Transverse colon (tissue), 4 donors: ENCODE measurements around the gene ARAP1. TPM values are rescaled to one million over a fixed set of nuclear protein-coding genes. Genes with fewer than 3 reads are reported as not detected.

Experiments used
- DNase-seq: peaks from one replicate; pipeline ENCODE4 v3.0.0-alpha.2; 2019
- H3K27ac ChIP-seq, 4 donors: fragments of 200-600 bp; sonication (generic); 2 replicates each; pipeline ENCODE4 v1.5.1; 2016 to 2018; ENCODE audit warnings: inconsistent platforms in 4 of 4
- H3K27me3 ChIP-seq: fragments of 200-600 bp; sonication (generic); 2 replicates; pipeline ENCODE4 v1.5.1; 2017; ENCODE audit warnings: inconsistent platforms
- H3K36me3 ChIP-seq, 4 donors: fragments of 200-600 bp; sonication (generic); 2 replicates each; pipeline ENCODE4 v1.5.1; 2017 to 2019; ENCODE audit warnings: inconsistent platforms in 4 of 4
- H3K4me1 ChIP-seq, 4 donors: fragments of 200-600 bp; sonication (generic); 2 replicates each; pipeline ENCODE4 v1.5.1; 2017 to 2020; ENCODE audit warnings: inconsistent platforms in 4 of 4
- H3K4me3 ChIP-seq, 4 donors: fragments of 200-600 bp; sonication (generic); 1 replicate in 1 of 4; 2 replicates in 3 of 4; pipeline versions ENCODE4 v1.5.1 to v1.6.1; 2017 to 2019; ENCODE audit warnings: inconsistent platforms in 4 of 4
- H3K9me3 ChIP-seq, 2 donors: fragments of 200-600 bp; sonication (generic); 2 replicates each; pipeline ENCODE4 v1.5.1; 2017 to 2019; ENCODE audit warnings: inconsistent platforms in 2 of 2
- EP300 ChIP-seq: sonication (generic); formaldehyde crosslinking; IDR thresholded peaks from one replicate; pipeline ENCODE4 v1.6.1; 2017; ENCODE audit warnings: antibody characterized with exemption, low read depth
- POLR2A ChIP-seq: fragments of 450-650 bp; IDR thresholded peaks from one replicate; pipeline ENCODE4 v1.6.1; 2016; ENCODE audit warnings: antibody characterized with exemption, mild to moderate bottlenecking, moderate library complexity
- POLR2AphosphoS5 ChIP-seq, 3 donors: sonication (generic); formaldehyde crosslinking; IDR thresholded peaks; one replicate each; pipeline ENCODE4 v1.6.1; 2016; ENCODE audit warnings: antibody characterized with exemption in 3 of 3
- WGBS, 2 donors: methylation state at CpG; one replicate each; pipeline ENCODE4 v1.1.5; 2018; ENCODE audit warnings: low coverage in 1 of 2; 5-methylcytosine and 5-hydroxymethylcytosine counted together
- in situ Hi-C, 4 donors: fragments of 200-750 bp; cut with MboI; loops; one replicate each; pipeline versions ENCODE4 v1.15.0 to v1.15.1; 2017; ENCODE audit warnings: low sequenced_read_pairs in 3 of 4, low pct_ligation_motif_present in 1 of 4, low pct_unique_long_range_greater_than_20kb in 1 of 4
- intact Hi-C: fragments of 100-400 bp; cut with DNase I; formaldehyde crosslinking; loops from one replicate; pipeline ENCODE4 v1.15.1; 2023; ENCODE audit warnings: low total_unique reads
- total RNA-seq, 4 donors: library from RNA; depleted of rRNA; stranded (reverse); fragments of >200 nt; gene quantifications; one replicate each; pipeline ENCODE4 v1.1.0, GENCODE V29; 2016
- TF ChIP-seq, protein P1 (sequence below), 5 experiments: fragments of 200-600 bp in 3 of 5; fragments of 450-650 bp in 2 of 5; sonication (generic) in 3 of 5; IDR thresholded peaks; 1 replicate in 2 of 5; 2 replicates in 3 of 5; pipeline ENCODE4 v1.5.1; 2016 to 2017; ENCODE audit warnings: antibody characterized with exemption in 5 of 5, inconsistent platforms in 3 of 5, mild to moderate bottlenecking in 2 of 5, moderate library complexity in 1 of 5

Gene ARAP1
- total RNA-seq, 4 donors from 2014 or later: 99.4 to 233 (median 108) TPM

DNA sequence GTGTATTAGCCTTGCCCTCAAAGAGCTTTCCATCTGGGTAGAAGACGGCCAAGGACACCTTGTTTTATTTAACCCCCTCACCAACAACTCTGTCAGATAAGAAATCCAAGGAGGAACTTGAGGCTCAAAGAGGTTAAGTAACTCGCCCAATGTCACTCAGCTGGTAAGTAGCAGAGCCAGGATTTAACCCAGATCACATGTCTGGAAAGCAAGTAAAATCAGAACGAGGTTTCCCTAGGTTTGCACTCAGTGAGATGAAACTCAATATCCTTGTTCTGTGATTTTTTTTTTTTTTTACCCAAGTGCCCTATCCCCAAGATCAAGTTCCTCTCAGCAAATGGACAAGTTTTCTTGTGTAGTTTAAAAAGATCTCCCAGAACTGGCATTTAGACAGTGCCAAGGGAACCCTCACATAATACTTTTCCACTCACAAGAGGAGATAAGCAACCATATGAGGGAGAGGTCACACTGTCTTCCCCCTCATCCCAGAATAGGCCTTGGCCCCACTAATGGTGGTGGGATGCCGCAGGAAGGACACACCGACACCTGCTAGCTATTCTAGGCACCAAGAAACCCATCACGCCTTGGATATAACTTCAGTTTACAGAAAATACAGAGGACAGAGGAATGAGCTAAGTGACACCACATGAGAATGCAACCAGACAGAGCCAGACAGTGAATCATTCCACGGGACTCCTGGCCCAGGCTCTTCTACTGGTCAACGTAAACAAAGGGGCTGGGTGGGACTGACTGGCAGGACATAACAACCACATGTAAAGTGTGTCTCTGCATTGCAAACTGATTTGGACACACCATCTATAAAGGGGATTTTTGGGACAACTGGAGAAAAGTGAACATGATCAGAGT is 8.6 kb upstream of the ARAP1 start:
- intact Hi-C loops (no loop called here), in situ Hi-C loops (no loop called here)
- H3K4me3 ChIP-seq: no peak overlapping the region
- no peak for DNase-seq
- TF ChIP-seq POLR2A (no peak), POLR2AphosphoS5 (IDR thresholded peaks at IDR 0.05) (no peak), EP300 (no peak)
- TF ChIP-seq, protein P1, sequence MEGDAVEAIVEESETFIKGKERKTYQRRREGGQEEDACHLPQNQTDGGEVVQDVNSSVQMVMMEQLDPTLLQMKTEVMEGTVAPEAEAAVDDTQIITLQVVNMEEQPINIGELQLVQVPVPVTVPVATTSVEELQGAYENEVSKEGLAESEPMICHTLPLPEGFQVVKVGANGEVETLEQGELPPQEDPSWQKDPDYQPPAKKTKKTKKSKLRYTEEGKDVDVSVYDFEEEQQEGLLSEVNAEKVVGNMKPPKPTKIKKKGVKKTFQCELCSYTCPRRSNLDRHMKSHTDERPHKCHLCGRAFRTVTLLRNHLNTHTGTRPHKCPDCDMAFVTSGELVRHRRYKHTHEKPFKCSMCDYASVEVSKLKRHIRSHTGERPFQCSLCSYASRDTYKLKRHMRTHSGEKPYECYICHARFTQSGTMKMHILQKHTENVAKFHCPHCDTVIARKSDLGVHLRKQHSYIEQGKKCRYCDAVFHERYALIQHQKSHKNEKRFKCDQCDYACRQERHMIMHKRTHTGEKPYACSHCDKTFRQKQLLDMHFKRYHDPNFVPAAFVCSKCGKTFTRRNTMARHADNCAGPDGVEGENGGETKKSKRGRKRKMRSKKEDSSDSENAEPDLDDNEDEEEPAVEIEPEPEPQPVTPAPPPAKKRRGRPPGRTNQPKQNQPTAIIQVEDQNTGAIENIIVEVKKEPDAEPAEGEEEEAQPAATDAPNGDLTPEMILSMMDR (IDR thresholded peaks at IDR 0.05): no peak
- 38 to 79% methylated on average over 3 to 8 of the region's 8 CpGs for WGBS, 2 donors
- H3K9me3 ChIP-seq: no peaks in the 10 kb centered on the region
- H3K27me3 ChIP-seq: no peaks in the 10 kb centered on the region
- H3K27ac ChIP-seq: no peak overlapping the region
- H3K36me3 ChIP-seq: peaks cover 0 to 7% (median 0%) of the 10 kb centered on the region in 4 donors
- H3K4me1 ChIP-seq: peaks cover 0 to 8% (median 2%) of the 10 kb centered on the region in 4 donors

DNA sequence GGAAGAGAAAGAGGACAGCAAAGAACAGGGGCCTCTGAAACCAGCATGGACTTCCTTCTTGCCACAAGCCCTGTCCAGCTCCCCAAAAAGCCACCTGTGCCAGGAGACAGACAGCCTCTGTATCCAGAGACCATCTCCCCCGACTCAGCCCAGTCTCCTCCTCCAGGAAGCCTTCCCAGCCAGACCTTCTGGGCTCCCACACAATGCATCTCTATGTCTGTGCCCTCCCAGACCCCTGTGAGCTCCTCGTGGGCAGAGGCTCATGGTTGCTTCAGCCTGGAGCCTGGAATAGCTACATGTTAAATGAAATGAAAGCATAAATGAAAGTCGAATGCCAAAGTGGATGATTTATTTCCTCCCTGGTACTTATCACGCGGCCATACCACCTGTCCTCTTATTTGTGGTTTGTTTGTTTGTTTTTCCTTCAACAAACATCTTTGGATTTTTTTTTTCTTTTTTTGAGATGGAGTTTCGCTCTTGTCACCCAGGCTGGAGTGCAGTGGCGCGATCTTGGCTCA is 7.3 kb upstream of the ARAP1 start:
- intact Hi-C loops: no loop called here
- TF ChIP-seq EP300 (no peak), POLR2AphosphoS5 (IDR thresholded peaks at IDR 0.05) (no peak), POLR2A (no peak)
- TF ChIP-seq, protein P1 (IDR thresholded peaks at IDR 0.05): no peak
- Histone ChIP-seq H3K4me3 (no peak overlapping the region), H3K27ac (no peak overlapping the region), H3K4me1 (peaks cover 0 to 5% (median 2%) of the 10 kb centered on the region in 4 donors), H3K9me3 (no peaks in the 10 kb centered on the region), H3K36me3 (peaks cover 0 to 7% (median 0%) of the 10 kb centered on the region in 4 donors), H3K27me3 (no peaks in the 10 kb centered on the region)
- no peak for DNase-seq
- WGBS, 2 donors: 55 to 63% methylated on average over 5 to 8 of the region's 8 CpGs
- in situ Hi-C loops: no loop called here

DNA sequence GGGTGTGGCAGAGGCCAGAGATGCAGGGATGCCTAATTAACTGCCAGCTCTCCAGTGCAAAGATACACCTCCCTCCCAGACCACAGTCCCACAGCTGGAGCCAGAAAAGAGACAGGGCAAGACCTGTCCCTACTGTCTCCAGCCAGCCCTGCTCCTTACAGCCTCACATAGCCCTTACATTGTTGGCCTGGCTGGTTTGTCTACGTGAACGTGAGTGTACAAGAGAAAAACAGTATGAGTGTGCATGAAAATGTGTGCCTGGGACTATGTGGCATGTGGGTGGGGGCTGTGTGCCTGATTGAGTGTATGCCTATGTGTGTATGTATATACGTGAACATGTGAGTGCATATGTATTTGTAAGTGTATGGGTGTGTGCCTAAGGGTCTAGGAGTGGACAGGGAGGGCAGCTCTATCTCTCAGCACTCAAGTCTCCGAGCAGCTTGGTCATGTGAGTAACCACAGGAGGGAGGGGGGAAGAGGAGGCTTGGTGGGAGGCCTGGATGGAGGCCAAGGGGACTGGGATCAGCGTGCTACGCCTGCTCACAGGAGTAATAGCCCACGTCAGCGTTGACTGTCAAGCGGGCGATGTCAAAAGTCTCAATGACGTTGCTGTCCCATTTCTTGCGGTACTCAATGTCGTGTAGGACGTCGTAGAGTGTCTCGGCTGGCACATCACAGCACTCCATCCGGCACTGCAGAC is 6.6 kb upstream of the ARAP1 start:
- intact Hi-C loops (no loop called here), in situ Hi-C loops (no loop called here)
- Histone ChIP-seq H3K27ac (no peak overlapping the region), H3K9me3 (no peaks in the 10 kb centered on the region), H3K36me3 (peaks cover 0 to 7% (median 0%) of the 10 kb centered on the region in 4 donors), H3K27me3 (no peaks in the 10 kb centered on the region), H3K4me3 (no peak overlapping the region), H3K4me1 (no peaks in the 10 kb centered on the region)
- DNase-seq: no peak
- TF ChIP-seq EP300 (no peak), POLR2AphosphoS5 (IDR thresholded peaks at IDR 0.05) (peak in 1 of 3 donors; percentile 29)
- 52 to 66% methylated on average over 2 to 17 of the region's 17 CpGs for WGBS, 2 donors

DNA sequence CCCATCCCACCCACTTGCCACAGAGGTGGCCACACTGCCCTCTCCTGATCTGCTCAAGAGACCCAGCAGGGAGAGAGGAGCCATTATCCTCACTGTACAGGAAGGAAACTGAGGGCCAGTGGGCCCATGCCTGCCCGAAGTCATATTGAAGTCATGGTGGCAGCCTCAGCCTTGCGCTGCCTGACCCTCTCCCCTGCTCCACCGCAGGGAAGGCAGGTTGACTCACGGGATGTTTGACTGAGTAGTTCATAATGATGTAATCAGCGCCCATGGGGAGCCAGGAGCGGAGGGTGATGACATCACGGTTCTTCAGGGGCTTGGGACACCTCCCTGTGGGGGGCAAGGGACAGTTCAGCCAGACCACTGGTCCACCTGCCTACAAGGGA is 6.1 kb upstream of the ARAP1 start:
- peaks cover 0 to 7% (median 0%) of the 10 kb centered on the region in 4 donors for H3K36me3 ChIP-seq
- H3K27ac ChIP-seq: no peak overlapping the region
- in situ Hi-C loops: no loop called here
- DNase-seq: no peak
- H3K27me3 ChIP-seq: no peaks in the 10 kb centered on the region
- peaks cover 0 to 4% (median 1%) of the 10 kb centered on the region in 4 donors for H3K4me1 ChIP-seq
- no peaks in the 10 kb centered on the region for H3K9me3 ChIP-seq
- 95% methylated on average over 7 of the region's 7 CpGs; no CpG with 5 or more reads in 1 of the 2 donors for WGBS, 2 donors
- intact Hi-C loops: no loop called here
- no peak overlapping the region for H3K4me3 ChIP-seq
- TF ChIP-seq POLR2A: no peak
- TF ChIP-seq, protein P1 (IDR thresholded peaks at IDR 0.05): no peak
- TF ChIP-seq EP300: no peak
